ENCODE results near the gene CCDC184.

DNA sequence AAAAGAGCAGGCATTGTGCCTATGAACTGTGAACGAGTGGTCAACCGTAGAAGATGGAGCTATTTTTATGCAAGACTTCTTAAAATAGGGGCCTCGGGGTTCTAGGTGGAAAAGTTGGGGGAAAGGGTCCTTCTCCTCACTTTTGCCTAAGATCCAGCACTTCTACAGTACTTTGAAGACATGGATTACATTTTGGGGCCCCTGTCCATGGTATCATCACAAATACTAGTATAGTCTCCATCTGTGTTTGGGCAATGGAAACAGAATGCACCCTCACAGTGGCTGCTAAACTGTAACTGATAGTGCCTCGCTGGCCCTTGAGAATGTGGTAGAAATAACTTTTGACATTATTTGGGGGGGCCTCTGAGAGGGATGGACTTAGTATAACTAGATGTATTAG is 5.5 kb upstream of the CCDC184 start:
- TF ChIP-seq EZH2phosphoT487 (IDR thresholded peaks at IDR 0.05; ENCODE audit: insufficient read depth, low read depth) (no peak), EZH2 (IDR thresholded peaks at IDR 0.05; ENCODE audit: insufficient read depth, poor library complexity, severe bottlenecking) (no peak)

All from GM23248 (cell line).